ENCODE measurements around the gene DCAF15. TPM values are rescaled to one million over a fixed set of nuclear protein-coding genes. Genes with fewer than 3 reads are reported as not detected.

Gene DCAF15
- total and polyA plus RNA-seq, 7 donors, result 9.2 to 25.3 (median 16.6) TPM

DNA sequence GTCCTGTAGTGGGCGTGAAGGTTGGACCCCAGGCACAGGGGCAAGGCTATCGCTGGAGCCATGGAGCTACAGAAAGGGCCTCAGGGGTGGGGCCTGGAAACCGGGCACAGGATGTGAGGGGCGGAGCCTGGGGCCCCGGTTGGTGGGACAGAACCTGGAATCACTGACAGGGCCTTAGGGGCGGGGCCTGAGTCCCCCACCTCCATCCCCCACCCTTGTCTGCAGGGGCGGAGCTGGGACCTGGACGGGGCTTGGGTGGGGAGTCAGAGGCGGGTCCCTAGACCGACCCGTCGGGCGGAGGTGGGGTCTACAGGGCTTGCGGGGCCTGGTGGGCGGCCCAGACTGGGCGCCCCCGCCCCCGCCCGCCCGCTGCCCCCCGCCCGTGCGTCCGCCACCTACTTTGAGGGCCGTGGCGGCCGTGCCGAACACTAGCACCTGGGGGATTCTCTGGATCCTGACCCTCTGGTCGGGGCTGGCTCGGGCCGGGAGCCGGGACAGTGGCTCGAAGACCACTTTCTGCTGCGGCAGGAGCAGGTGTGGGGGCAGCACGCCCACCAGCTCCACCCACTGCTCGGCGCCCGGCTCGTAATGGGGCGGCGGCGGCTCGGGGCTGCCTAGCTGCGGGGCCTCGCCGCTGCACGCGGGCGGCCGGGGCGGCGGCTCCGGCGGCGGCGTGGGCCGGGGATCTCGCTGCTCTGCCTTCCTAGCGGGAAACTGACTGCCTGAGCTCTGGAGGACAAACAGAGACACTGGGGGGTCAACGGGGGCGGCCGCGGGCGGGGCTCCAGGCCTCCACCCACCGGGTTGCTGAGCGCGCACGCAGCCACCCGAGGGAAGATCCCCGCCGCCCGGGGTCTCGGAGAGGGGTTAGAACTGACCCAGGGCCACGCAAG lies 26.3 kb downstream of the DCAF15 start:
- DNase-seq, result peak; percentile 83 to 86
- TF ChIP-seq, protein P1, sequence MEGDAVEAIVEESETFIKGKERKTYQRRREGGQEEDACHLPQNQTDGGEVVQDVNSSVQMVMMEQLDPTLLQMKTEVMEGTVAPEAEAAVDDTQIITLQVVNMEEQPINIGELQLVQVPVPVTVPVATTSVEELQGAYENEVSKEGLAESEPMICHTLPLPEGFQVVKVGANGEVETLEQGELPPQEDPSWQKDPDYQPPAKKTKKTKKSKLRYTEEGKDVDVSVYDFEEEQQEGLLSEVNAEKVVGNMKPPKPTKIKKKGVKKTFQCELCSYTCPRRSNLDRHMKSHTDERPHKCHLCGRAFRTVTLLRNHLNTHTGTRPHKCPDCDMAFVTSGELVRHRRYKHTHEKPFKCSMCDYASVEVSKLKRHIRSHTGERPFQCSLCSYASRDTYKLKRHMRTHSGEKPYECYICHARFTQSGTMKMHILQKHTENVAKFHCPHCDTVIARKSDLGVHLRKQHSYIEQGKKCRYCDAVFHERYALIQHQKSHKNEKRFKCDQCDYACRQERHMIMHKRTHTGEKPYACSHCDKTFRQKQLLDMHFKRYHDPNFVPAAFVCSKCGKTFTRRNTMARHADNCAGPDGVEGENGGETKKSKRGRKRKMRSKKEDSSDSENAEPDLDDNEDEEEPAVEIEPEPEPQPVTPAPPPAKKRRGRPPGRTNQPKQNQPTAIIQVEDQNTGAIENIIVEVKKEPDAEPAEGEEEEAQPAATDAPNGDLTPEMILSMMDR (IDR thresholded peaks at IDR 0.05), result no peak
- ATAC-seq, result peak; percentile 36 to 58 (median 50)
- Histone ChIP-seq H3K4me3 (peak overlapping the region; percentile 61), H3K27me3 (ENCODE audit: insufficient read depth in 3 of 3, low read length in 2 of 3) (no peaks in the 10 kb centered on the region), H3K36me3 (ENCODE audit: insufficient read depth in 1 of 2, low read depth in 1 of 2) (peaks cover 0 to 8% of the 10 kb centered on the region in 2 donors), H3K4me1 (peaks cover 31% of the 10 kb centered on the region), H3K9me3 (no peaks in the 10 kb centered on the region), H3K27ac (peak overlapping the region; percentile 61)
- intact Hi-C loops (cut with DNase I), result no loop called here
- 29 to 37% (median 29%) methylated on average over 39 to 74 of the region's 74 CpGs for WGBS, 3 donors

GRCh38 chr19:13979244-13979615 lies 26.9 kb downstream of the DCAF15 start:
- TF ChIP-seq, protein P1 (IDR thresholded peaks at IDR 0.05), result no peak
- intact Hi-C loops (cut with DNase I), result no loop called here
- H3K4me1 ChIP-seq, result peaks cover 31% of the 10 kb centered on the region
- whole genome bisulfite sequencing, 3 donors, result 24 to 41% (median 35%) methylated on average over 12 of the region's 12 CpGs
- H3K36me3 ChIP-seq (ENCODE audit: insufficient read depth in 1 of 2, low read depth in 1 of 2), result peaks cover 0 to 8% of the 10 kb centered on the region in 2 donors
- ATAC-seq (no peak), DNase-seq (no peak)
- peak overlapping the region; percentile 61 for H3K27ac ChIP-seq
- H3K27me3 ChIP-seq (ENCODE audit: insufficient read depth in 3 of 3, low read length in 2 of 3), result no peaks in the 10 kb centered on the region
- H3K4me3 ChIP-seq, result peak overlapping the region; percentile 61
- no peaks in the 10 kb centered on the region for H3K9me3 ChIP-seq

DNA sequence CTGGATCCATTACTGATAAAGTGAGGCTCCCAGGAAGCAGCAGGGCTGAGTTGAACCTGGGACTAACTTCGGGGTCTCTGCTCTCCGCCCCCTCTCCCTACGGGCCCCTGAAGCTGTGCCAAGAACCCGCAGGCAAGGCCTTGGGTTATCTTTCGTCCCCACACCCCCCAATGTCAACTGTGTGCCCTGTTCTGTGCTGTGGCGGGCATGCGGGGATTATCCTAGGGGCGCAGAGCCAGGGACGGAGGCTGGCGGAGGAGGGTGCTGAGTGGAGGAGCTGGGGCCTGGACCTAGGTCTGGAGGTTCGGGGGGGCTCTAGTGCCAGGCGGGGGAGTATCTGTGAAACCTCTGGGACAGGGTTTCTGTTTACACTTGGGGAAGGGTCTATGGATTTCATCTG lies 27.4 kb downstream of the DCAF15 start:
- peak overlapping the region; percentile 61 for H3K4me3 ChIP-seq
- H3K9me3 ChIP-seq, result no peaks in the 10 kb centered on the region
- DNase-seq (no peak), ATAC-seq (no peak)
- 56 to 69% (median 64%) methylated on average over 12 of the region's 12 CpGs for WGBS, 3 donors
- peaks cover 0 to 8% of the 10 kb centered on the region in 2 donors for H3K36me3 ChIP-seq (ENCODE audit: insufficient read depth in 1 of 2, low read depth in 1 of 2)
- intact Hi-C loops (cut with DNase I), result no loop called here
- TF ChIP-seq, protein P1 (IDR thresholded peaks at IDR 0.05), result no peak
- H3K4me1 ChIP-seq, result peaks cover 31% of the 10 kb centered on the region
- H3K27ac ChIP-seq, result no peak overlapping the region
- H3K27me3 ChIP-seq (ENCODE audit: insufficient read depth in 3 of 3, low read length in 2 of 3), result no peaks in the 10 kb centered on the region

DNA sequence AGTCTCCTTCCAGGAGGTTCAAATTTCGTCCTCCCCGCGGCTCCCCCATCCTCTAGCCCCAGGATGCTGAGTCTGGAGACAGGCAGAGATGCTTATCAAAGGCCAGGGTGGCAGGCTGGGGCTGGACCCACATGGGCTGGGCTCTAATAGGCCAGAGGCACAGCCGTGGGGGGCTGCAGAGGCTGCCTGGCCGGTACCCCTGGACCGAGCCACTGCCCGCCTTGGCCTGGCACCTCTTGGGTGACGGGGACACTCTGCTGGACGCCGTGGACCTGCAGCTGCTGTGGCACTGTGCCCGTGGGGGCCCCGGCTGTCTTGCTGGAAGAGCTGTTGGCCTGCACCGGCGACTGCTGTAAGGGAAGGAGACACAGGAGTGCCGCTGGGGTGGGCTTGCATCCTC lies 28.0 kb downstream of the DCAF15 start:
- Histone ChIP-seq H3K9me3 (no peaks in the 10 kb centered on the region), H3K4me1 (peaks cover 30% of the 10 kb centered on the region), H3K4me3 (no peak overlapping the region), H3K27ac (no peak overlapping the region), H3K36me3 (ENCODE audit: insufficient read depth in 1 of 2, low read depth in 1 of 2) (peaks cover 0 to 8% of the 10 kb centered on the region in 2 donors), H3K27me3 (ENCODE audit: insufficient read depth in 3 of 3, low read length in 2 of 3) (no peaks in the 10 kb centered on the region)
- DNase-seq (no peak), ATAC-seq (no peak)
- intact Hi-C loops (cut with DNase I), result no loop called here
- TF ChIP-seq, protein P1 (IDR thresholded peaks at IDR 0.05), result no peak
- 31 to 65% (median 43%) methylated on average over 12 to 15 of the region's 15 CpGs for WGBS, 3 donors

Measured in psoas muscle (tissue), 8 donors.